ENCODE results near the gene PRSS12.

Gene PRSS12

DNA sequence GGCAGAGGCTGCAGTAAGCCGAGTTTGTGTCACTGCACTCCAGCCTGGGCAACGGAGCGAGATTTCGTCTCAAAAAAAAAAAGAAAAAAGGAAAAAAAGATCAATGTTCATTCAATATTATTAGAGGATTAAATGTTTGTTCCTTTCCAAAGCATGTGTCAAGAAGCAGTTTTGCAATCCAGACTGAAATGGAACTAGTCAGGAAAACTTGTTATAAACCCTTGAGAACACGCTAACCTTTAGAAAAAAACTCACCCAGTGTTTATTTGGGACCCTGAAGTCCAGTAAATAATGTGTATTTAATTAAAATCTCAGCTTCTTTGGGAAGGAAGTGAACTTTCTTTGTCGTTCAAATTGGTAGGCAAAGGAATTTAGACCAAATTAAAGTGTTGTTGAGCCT is 16.4 kb upstream of the PRSS12 start:
- DNase-seq (ENCODE audit: low spot score) = no peak
- TF ChIP-seq CTCF (IDR thresholded peaks at IDR 0.05; ENCODE audit: extremely low read depth, missing control alignments) = no peak

DNA sequence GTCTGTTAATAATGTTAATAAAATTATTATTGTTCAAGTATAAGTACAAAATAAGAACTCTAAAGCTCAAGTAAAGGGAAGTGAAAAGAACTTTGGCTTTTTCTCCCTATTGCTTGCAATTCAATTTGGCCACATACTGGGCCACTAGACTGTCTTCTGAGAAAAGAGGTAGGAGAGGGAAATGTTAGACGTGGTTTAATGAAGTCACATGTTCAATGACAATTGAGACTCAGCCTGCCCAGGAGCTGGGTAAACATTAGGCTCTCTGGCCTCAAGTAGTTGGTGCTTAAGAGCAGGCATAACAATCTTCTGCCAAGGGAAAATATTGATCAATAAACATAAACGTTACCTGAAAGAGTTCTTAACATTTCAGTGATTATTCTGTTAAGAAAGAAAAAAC is 15.1 kb upstream of the PRSS12 start:
- no peak for DNase-seq (ENCODE audit: low spot score)
- TF ChIP-seq CTCF (IDR thresholded peaks at IDR 0.05; ENCODE audit: extremely low read depth, missing control alignments) = no peak

GRCh38 chr4:118367361-118367760 is 14.6 kb upstream of the PRSS12 start:
- TF ChIP-seq CTCF (IDR thresholded peaks at IDR 0.05; ENCODE audit: extremely low read depth, missing control alignments) = no peak
- DNase-seq (ENCODE audit: low spot score) = no peak

DNA sequence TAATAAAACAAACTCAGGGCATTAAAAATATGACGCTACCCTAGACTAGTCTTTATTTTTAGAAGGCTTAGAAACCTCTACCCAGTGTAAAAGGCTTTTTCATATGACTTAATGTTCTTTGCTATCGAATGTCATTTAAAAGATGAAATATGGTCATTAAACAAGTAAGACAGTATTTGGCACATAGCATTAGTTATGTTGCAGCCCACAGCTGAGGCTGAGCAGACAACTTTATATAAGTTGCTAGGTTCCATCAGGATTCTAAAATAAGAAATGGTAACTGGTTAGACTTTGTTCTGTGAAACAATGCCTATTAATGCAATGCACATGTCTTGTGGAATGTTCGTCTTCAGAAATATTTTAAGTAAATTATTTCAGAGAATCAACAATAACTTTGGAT is 10.4 kb upstream of the PRSS12 start:
- no peak for TF ChIP-seq CTCF (IDR thresholded peaks at IDR 0.05; ENCODE audit: extremely low read depth, missing control alignments)
- DNase-seq (ENCODE audit: low spot score) = no peak

DNA sequence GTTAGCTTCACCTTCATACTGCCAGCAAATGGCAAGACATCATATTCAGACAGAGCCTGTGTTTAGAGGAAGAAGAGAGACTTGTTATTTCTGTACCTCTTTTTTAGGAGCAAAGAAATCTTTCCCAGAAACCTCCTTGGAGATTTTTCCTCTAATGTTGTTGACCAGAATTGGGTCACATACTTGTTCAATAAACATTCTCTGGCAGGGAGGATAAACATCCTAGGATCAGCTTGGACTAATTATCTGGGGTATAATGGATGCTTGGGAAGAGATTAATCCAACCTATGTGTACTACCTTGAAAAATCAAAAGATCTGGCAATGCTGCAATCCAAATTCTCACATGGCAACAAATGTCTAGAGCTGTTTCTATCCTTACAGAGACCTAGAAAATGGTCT is 8.4 kb upstream of the PRSS12 start:
- no peak for DNase-seq (ENCODE audit: low spot score)
- TF ChIP-seq CTCF (IDR thresholded peaks at IDR 0.05; ENCODE audit: extremely low read depth, missing control alignments) = no peak

DNA sequence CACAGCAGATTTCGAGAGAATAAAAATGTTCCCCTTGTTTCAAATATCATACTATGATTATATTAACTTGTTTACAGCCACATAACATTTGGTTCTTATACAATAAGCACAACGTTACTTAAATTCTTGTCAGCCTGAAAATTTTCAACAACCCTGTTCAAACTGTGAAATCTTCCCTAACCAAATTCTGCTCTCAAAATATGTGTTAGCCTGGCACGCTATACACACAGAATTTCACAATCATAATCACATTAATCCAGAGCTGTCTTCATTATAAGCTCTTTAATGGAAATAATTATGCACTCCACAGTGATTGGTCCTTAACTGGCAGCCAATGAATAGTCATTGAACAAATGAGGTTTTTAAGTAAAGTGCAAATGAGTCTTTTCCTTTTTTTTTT is 7.3 kb upstream of the PRSS12 start:
- TF ChIP-seq CTCF (IDR thresholded peaks at IDR 0.05; ENCODE audit: extremely low read depth, missing control alignments) = no peak
- no peak for DNase-seq (ENCODE audit: low spot score)

DNA sequence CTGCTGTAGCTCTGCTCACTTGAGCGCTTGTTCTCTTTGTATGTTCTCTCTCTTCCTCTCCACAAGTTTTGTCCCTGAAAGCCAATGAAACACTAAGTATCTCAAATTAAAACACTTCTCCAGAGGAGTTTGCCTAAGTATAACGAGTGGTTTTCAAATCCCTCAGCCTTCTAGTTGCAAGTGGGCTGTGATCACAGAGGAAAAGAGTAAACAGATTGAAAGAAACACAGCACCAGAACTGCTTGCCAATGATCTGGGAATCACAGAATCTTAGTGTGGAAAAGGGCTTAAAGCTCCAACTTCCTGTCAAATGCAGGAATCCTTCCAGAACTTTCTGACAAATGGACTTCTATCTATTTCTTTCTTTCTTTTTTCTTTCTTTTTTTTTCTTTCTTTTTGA is 4.8 kb upstream of the PRSS12 start:
- no peak for TF ChIP-seq CTCF (IDR thresholded peaks at IDR 0.05; ENCODE audit: extremely low read depth, missing control alignments)

More for the DNA sequence above, 4.8 kb upstream of the PRSS12 start:
- no peak for DNase-seq (ENCODE audit: low spot score)

Data from GM20000 (cell line).